ENCODE data around the gene KRT79. TPM values are rescaled to one million over a fixed set of nuclear protein-coding genes. Genes with fewer than 3 reads are reported as not detected.

KRT79 gene
- total RNA-seq, 1 donor from 2014 or later, result not detected

DNA sequence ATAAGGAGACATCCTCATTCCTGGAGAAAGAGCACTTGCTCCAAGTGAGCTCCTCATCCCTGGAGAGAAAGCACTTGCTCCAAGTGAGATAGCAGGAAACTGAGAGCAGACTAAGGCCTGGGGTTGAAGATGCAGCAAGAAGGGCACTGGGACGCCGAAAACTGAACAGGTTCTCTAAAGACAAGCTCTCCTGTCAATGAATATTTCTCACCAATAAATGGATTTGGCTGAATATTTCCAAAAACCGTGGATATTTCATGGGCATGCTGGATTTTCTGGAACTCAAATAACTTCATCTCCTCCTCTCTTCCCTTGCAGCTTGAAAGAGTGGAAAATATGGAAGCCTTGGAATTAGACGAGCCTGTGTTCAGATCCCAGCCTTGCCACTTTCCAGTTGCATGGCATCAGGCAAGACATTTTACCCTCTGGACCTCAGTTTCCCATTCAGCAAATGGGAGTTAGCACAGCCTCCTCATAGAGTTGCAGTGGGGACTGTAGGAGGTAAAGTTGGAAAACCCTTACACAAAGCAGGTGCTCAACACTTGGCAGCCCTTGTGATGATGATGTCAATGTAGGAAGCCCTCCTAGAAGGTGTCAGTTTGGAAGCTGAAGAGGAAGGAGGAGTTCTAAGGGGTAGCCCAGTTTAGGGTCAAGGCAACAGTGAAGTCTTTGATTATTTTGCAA lies 52.6 kb downstream of the KRT79 start:
- intact Hi-C loops (cut with DNase I), result no loop called here

DNA sequence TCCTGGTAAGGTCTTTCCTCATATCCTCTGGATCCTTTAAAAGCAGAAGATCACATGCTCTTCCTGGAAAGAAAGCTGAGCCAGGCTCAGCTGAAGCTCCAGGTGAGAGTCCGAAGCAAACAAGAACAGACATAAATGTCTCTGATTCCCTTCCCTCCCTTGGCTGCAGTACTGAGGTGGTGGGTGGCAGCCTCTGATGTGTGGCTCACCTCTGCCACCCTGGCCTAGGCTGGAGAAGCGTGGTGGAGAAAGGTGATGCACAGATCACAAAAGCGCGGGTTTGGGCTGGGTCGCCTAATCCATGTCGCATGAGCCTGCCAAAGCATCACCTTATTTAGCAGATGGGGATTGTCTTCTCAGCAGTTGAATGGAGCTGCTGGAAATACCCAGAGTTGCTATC lies 54.2 kb downstream of the KRT79 start:
- H3K27me3 ChIP-seq, result no peaks in the 10 kb centered on the region
- intact Hi-C loops (cut with DNase I), result no loop called here

More for the DNA sequence above, 52.6 kb downstream of the KRT79 start:
- TF ChIP-seq, protein P1, sequence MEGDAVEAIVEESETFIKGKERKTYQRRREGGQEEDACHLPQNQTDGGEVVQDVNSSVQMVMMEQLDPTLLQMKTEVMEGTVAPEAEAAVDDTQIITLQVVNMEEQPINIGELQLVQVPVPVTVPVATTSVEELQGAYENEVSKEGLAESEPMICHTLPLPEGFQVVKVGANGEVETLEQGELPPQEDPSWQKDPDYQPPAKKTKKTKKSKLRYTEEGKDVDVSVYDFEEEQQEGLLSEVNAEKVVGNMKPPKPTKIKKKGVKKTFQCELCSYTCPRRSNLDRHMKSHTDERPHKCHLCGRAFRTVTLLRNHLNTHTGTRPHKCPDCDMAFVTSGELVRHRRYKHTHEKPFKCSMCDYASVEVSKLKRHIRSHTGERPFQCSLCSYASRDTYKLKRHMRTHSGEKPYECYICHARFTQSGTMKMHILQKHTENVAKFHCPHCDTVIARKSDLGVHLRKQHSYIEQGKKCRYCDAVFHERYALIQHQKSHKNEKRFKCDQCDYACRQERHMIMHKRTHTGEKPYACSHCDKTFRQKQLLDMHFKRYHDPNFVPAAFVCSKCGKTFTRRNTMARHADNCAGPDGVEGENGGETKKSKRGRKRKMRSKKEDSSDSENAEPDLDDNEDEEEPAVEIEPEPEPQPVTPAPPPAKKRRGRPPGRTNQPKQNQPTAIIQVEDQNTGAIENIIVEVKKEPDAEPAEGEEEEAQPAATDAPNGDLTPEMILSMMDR (IDR thresholded peaks at IDR 0.05), result no peak
- no peak for DNase-seq (ENCODE audit: low spot score in 2 of 2)
- Histone ChIP-seq H3K9me3 (no peaks in the 10 kb centered on the region), H3K4me3 (no peak overlapping the region), H3K36me3 (no peaks in the 10 kb centered on the region), H3K27me3 (no peaks in the 10 kb centered on the region), H3K4me1 (no peaks in the 10 kb centered on the region), H3K27ac (no peak overlapping the region)

DNA sequence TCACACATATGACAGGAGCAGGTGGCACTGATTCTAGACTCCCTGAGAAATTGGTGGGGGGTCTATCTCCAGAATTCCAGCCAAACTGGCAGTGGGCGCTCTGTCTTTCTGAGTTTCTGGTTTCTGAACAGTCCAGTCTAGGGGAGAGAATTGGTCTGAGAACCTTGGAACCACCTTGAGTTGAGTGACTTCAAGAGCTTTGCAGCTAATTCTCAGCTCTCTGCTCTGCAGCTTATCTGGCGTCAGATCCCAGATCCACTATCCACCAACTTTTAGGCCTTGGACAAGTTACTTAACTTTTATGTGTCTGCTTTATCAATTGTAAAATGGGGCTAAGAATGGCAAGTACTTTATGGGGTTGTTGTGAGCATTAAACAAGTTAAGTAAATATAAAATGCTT lies 55.3 kb downstream of the KRT79 start:
- H3K4me1 ChIP-seq, result no peaks in the 10 kb centered on the region
- H3K27me3 ChIP-seq, result no peaks in the 10 kb centered on the region
- intact Hi-C loops (cut with DNase I), result no loop called here
- TF ChIP-seq, protein P1 (IDR thresholded peaks at IDR 0.05), result no peak
- DNase-seq (ENCODE audit: low spot score in 2 of 2), result no peak
- no peak overlapping the region for H3K27ac ChIP-seq
- H3K4me3 ChIP-seq, result no peak overlapping the region
- H3K9me3 ChIP-seq, result no peaks in the 10 kb centered on the region
- H3K36me3 ChIP-seq, result no peaks in the 10 kb centered on the region

More for the DNA sequence above, 54.2 kb downstream of the KRT79 start:
- Histone ChIP-seq H3K27ac (no peak overlapping the region), H3K36me3 (no peaks in the 10 kb centered on the region), H3K4me1 (no peaks in the 10 kb centered on the region), H3K9me3 (no peaks in the 10 kb centered on the region), H3K4me3 (no peak overlapping the region)
- DNase-seq (ENCODE audit: low spot score in 2 of 2), result no peak
- TF ChIP-seq, protein P1 (IDR thresholded peaks at IDR 0.05), result no peak

DNA sequence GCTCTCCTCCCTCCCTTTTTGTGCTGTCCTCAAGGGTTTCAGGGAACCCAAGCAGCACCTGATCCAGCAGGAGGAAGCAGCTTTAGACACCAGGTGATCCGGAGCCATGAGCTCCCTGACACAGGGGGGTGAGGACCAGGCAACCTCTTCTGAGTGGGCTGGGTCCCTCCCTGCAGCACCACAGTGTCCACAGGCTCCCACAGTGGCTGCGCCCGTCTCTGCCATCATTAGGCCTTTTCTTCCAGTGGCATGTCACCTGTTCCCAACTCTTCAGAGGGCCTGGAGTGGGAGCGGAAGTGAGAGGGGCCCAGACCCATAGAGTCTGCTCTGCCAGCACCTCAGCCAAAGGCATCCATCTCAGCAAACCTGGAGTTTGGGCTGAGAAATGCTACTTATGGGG lies 56.5 kb downstream of the KRT79 start:
- TF ChIP-seq, protein P1 (IDR thresholded peaks at IDR 0.05), result no peak
- DNase-seq (ENCODE audit: low spot score in 2 of 2), result no peak
- intact Hi-C loops (cut with DNase I), result no loop called here

DNA sequence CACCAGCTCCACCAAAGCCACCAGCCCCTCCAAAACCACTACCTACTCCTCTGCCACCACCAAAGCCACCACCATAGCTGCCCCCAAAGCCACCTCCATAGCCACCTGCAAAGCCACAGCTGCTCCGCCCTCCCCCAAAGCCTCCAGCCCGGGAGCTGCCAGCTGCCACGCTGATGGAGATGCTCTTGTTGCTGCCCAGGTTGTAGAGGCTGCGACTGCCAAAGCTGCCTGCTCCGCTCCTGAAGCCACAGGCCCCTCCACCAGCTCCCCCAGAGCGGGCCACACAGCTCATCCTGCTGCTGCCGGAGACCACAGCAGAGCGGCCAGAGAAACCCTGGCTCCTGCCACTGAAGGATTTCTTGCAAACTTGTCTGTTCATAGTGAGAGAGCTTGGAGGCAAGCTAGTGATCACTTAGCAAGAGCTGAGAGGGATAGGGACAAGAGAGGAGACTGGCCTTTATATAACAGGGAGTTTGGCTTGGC lies 57.2 kb downstream of the KRT79 start, which contains the start of gene KRT76:
Gene KRT76 (minus strand): TSS at position 433 of the 483 bp plus-strand sequence. CDS start 54 bp downstream, at position 379.
- TF ChIP-seq, protein P1 (IDR thresholded peaks at IDR 0.05), result no peak
- no peaks in the 10 kb centered on the region for H3K9me3 ChIP-seq
- H3K4me1 ChIP-seq, result no peaks in the 10 kb centered on the region
- no peaks in the 10 kb centered on the region for H3K36me3 ChIP-seq
- intact Hi-C loops (cut with DNase I), result no loop called here
- H3K4me3 ChIP-seq, result no peak within 1 kb of the TSS
- H3K27me3 ChIP-seq, result no peaks in the 10 kb centered on the region
- no peak for DNase-seq (ENCODE audit: low spot score in 2 of 2)
- H3K27ac ChIP-seq, result no peak within 1 kb of the TSS

More for the DNA sequence above, 56.5 kb downstream of the KRT79 start:
- Histone ChIP-seq H3K4me1 (no peaks in the 10 kb centered on the region), H3K36me3 (no peaks in the 10 kb centered on the region), H3K27me3 (no peaks in the 10 kb centered on the region), H3K4me3 (no peak overlapping the region), H3K27ac (no peak overlapping the region), H3K9me3 (no peaks in the 10 kb centered on the region)
